HG03558 (cell line): ENCODE measurements around the gene DCTN5.
"Not testable (repeated sequence)": the region's sequence is repeated elsewhere in the genome, so short reads cannot be mapped to it uniquely, and the experiment has no call there.

ENCODE experiments used
- ATAC-seq: cut with Tn5 transposase; IDR thresholded peaks from one replicate; pipeline ENCODE4 v1.9.1; 2021; ENCODE audit warnings: moderate number of reproducible peaks; ENCODE audit not compliant: unreplicated experiment; ENCODE audit errors: extremely low read depth

Gene DCTN5

GRCh38 chr16:23691483-23692189, 50.4 kb downstream of the DCTN5 start:
- ATAC-seq = no peak

DNA sequence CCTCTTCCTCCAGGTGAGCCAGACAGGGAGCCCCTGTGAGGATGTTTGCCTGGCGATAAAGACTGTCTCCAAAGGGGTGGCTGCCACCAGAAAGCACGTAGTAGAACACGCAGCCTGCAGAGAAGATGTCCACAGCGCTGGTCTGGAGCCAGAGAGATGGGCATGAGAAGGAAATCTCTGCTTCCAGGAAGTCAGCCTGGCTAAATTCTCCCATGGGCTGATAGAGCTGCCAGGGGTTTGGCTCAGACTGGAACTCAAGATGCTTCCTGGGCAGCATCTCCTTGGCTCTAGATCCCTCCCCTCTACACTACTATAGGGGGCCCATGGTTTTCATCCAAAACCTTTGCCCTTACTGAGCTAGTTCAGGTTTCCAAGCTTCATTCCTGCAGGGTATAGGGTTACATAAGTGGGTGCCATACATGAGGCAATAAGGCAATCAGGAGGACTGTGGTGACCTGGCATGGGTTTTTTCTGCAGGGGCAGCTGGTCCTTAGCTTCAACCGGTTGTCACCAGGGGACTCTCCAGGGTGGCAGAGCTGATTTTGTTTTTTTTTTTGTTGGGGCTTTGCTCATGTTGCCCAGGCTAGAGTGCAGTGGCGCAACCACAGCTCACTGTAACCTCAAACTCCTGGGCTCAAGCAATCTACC, 51.0 kb downstream of the DCTN5 start:
- ATAC-seq = no peak

GRCh38 chr16:23694265-23694643, 53.0 kb downstream of the DCTN5 start:
- ATAC-seq = no peak

DNA sequence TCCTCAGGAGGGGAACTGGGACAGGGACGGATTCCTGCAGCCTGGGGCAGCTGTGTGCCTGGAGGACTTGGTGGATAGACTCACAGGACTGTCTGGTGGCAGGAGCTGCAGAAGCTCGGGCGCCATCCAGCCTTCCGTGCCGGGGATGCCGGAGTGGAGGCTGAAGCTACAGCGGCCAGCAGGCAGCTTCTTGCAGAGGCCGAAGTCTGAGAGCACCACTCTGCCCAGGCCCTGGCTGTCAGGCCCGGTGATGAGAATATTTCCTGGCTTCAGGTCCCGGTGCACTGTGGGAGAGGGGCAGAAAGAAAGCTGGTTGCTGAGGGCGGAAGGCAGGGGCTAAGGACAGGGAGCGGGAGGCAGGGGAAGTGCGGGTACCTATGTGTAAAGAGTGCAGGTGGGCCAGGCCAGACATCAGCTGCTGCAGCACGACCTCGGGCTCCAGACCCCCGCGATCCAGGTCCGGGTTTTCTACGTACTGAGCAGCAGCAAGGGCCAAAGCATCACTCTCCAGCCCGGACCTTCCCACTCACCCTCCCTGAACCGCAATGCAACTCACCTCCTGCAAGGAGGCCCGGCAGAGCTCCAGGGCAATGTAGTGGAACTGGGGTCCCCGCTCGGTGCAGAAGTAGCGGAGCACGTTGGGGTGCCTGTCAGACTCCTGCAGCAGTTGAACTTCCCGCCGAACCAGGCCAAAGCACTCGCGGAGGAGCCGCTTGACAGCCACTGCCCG, 53.5 kb downstream of the DCTN5 start:
- ATAC-seq = no peak

DNA sequence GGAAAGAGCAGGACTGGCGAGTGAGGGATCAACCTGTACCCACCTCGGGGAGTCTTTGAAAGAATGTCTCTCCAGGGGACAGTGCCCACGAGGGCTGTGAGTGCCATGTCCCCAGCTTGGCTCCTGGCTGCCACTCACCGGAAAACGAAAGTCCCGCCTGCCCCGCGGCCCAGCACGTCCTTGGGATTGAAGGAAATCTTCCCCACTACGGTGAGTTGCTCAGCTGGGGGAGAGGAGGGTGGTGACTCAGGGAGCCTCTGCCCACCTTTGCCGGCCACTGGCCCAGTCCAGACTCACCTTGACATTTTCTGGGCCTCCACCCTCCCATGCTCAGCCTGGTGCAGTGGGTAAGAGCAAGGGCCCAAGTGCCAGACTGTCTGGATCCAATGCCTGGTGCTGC, 54.5 kb downstream of the DCTN5 start:
- no peak for ATAC-seq

DNA sequence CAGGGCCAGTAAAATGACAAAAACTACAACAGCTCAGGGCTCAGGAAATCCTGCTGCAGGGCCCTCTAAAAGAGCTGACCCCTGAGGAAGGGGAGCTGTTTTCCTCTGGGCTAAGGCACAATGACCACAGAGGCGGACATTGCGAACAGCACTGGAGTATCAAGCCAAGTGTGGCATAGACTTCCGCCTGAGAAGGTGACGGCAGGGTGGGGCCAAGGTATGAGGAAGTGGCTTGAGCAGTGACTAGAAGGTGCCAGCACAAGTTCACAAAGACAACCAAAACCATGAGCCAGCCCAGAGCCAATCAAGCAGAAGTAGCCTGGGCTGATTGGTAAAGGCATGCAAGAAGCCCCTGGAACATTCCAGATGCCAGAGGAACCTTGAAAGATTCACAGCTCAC, 57.8 kb downstream of the DCTN5 start:
- no peak for ATAC-seq

- ATAC-seq = no peak
Measured at GRCh38 chr16:23700093-23700492, 58.8 kb downstream of the DCTN5 start.

GRCh38 chr16:23700509-23700908, 59.2 kb downstream of the DCTN5 start:
- no peak for ATAC-seq

DNA sequence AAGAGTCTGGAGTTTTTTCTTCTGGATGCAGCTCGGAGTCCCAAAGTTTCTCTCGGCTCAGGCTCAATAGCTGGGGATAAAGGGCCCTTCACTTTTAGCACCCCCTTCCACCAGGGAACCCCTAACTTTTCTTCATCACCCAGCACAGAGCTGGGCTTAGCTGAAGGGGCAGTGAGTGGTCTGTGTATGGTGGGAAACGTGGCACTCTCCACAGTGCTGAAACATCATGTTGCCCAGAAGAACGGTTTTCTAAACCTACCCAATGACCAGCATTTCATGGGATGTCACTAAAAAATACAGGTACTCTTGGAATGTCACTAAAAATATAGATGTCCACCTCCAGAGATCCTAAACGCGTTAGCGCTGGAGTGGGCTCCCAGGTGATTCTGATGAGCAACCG, 59.8 kb downstream of the DCTN5 start:
- ATAC-seq = no peak

DNA sequence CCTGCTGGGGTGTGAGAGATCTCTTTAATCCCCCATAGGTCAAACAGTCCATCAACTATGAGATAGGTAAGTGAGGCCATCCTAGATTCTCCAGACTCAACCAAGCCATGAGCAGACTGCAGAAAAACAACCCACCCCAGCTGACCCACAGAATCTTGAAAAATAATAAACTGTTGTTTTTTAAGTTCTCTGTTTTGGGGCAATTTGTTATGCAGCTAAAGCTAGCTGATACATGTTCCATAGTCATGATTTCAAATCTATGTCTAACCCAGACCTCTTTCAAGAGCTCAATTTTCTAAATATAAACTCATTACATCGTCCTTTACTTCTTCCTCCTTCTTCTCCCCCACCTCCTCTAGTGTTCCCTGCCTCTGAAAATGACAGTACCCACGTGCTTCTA, 61.7 kb downstream of the DCTN5 start:
- no peak for ATAC-seq

- ATAC-seq = no peak
Measured at GRCh38 chr16:23704772-23705516, 63.7 kb downstream of the DCTN5 start.

GRCh38 chr16:23705517-23705902, 64.2 kb downstream of the DCTN5 start:
- no peak for ATAC-seq

- ATAC-seq = no peak
Measured at GRCh38 chr16:23706439-23706838, 65.2 kb downstream of the DCTN5 start.

- ATAC-seq = no peak
Measured at GRCh38 chr16:23709536-23709935, 68.3 kb downstream of the DCTN5 start.

DNA sequence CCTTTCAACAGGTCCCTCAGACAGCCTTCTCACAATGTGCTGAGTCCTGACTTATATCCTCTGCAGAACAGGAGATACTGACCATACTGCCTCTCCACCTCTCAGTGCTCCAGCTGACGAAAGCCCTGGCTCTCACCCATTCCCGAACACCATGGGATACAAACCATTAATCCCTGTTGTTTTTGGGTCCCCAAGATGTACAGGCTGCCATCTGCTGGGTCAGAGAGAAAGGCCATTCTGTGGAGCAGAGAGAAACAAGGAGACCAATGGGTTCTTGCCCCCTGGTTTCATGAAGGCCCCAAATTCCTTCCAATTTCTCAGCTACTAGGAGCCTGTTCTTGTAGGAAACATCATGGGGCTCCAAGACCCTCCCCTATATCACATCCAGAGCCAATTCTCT, 68.7 kb downstream of the DCTN5 start:
- ATAC-seq = no peak

- no peak for ATAC-seq
Measured at GRCh38 chr16:23710504-23710903, 69.2 kb downstream of the DCTN5 start.

DNA sequence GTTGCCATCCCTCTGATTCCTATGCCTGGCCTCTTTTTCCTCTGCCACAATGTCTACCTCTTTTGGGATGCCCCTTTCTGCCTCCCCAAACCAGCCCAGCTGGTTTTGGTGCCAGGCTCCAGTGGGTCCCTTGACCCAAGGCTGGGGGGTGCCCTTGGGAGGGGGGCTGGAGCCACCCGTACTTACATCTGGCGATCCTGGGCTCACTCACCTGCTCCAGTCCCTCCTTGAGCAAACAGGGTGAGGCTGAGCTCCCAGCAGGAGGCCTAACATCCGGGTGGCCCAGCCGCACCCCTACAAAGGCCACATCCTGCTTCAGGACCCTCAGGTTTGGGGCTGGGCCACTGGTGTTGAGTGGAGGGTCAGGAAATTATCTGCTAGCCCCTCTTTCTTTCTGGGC, 70.5 kb downstream of the DCTN5 start:
- no peak for ATAC-seq

GRCh38 chr16:23712976-23713375, 71.7 kb downstream of the DCTN5 start, which contains the start of gene ERN2:
Gene ERN2 (minus strand): TSS chr16:23713222. CDS start chr16:23713187, 35 bp downstream.
- no peak for ATAC-seq

DNA sequence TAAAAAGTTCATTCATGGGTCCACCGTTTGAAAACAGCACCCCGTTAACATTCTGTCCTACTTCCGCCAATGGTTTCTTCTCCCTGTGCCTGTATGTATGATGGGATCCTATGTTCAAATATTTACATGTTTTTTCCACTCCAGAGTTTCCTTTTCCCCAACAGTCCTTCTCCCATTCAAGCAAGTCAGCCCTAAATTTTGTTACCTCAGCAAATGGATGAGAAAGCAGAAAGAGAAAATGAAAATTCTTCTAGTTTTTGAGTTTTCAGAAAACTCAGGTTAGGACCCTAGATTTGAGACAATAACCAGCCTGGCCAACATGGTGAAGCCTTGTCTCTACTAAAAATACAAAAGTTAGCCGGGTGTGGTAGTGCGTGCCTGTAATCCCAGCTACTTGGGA, 75.2 kb downstream of the DCTN5 start:
- ATAC-seq = no peak

- ATAC-seq = not testable (repeated sequence)
Measured at GRCh38 chr16:23722613-23723240, 81.5 kb downstream of the DCTN5 start.
